Stomach smooth muscle (tissue), 2 donors: ENCODE data around the gene LRRC4C.

Source experiments
- H3K27ac ChIP-seq: one replicate; pipeline ENCODE4 v1.7.0; 2013; ENCODE audit warnings: mild to moderate bottlenecking, low read length, inconsistent platforms
- H3K27me3 ChIP-seq, 2 donors: one replicate each; pipeline ENCODE4 v1.7.0; 2013; ENCODE audit warnings: low read length in 2 of 2; ENCODE audit not compliant: insufficient read depth in 2 of 2, control insufficient read depth in 1 of 2
- H3K36me3 ChIP-seq, 2 donors: one replicate each; pipeline ENCODE4 v1.7.0; 2013; ENCODE audit warnings: low read length in 2 of 2; ENCODE audit not compliant: control insufficient read depth in 2 of 2, insufficient read depth in 2 of 2
- H3K4me1 ChIP-seq: one replicate; pipeline ENCODE4 v1.7.0; 2013; ENCODE audit warnings: low read length; ENCODE audit not compliant: control insufficient read depth, insufficient read depth
- H3K4me3 ChIP-seq, 2 donors: one replicate each; pipeline ENCODE4 v1.7.0; 2013; ENCODE audit warnings: low read length in 2 of 2
- H3K9ac ChIP-seq, 2 donors: one replicate each; pipeline ENCODE4 v1.7.0; 2013; ENCODE audit warnings: low read length in 2 of 2, mild to moderate bottlenecking in 1 of 2
- H3K9me3 ChIP-seq, 2 donors: one replicate each; pipeline ENCODE4 v1.7.0; 2013; ENCODE audit warnings: low read length in 2 of 2; ENCODE audit not compliant: control insufficient read depth in 2 of 2
- donor health status: healthy.
- donor health status: Pancreatic carcinoma.

LRRC4C gene

DNA sequence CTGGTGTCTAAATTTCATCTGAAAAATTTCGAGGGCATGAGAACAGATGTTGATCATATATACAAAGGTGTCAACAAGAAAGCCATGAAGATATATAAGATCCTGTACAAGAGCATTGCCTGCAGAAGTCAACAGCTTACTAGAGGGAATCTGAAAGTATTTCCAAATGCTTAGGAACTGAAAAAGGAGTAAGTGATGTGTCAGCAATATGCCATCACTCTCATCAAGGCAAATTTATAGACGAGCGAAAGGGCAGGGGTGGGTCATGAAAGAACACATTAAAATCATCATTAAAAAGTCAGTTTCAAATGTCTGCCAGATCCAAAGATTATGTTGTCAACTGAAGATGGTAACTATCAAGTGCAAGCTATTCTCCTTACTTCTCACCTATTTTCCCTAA, 1299.0 kb downstream of the LRRC4C start:
- H3K9ac ChIP-seq = no peak overlapping the region
- no peaks in the 10 kb centered on the region for H3K27me3 ChIP-seq
- H3K4me1 ChIP-seq = no peaks in the 10 kb centered on the region
- H3K36me3 ChIP-seq = no peaks in the 10 kb centered on the region
- no peak overlapping the region for H3K4me3 ChIP-seq
- no peaks in the 10 kb centered on the region for H3K9me3 ChIP-seq
- H3K27ac ChIP-seq = no peak overlapping the region

DNA sequence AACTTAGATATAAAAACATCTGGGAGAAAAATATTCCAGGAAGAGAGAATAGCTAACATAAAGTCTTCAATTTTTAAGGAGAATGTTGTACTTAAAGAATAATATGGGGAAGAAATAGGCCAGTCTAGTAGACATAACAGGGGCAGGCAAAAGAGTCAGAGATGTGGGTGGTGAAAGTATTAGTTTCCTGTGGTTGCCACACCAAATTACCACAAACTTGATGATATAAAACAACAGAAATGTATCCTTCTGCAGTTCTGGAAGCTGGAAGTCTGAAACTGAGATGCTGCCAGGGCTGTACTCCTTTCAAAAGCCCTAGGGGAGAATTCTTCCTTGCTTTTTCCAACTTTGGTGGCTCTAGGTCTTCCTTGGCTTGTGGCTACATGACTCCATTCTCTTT, 1309.7 kb downstream of the LRRC4C start:
- no peaks in the 10 kb centered on the region for H3K36me3 ChIP-seq
- no peaks in the 10 kb centered on the region for H3K9me3 ChIP-seq
- no peaks in the 10 kb centered on the region for H3K27me3 ChIP-seq
- no peaks in the 10 kb centered on the region for H3K4me1 ChIP-seq
- H3K4me3 ChIP-seq = no peak overlapping the region
- no peak overlapping the region for H3K27ac ChIP-seq
- no peak overlapping the region for H3K9ac ChIP-seq

DNA sequence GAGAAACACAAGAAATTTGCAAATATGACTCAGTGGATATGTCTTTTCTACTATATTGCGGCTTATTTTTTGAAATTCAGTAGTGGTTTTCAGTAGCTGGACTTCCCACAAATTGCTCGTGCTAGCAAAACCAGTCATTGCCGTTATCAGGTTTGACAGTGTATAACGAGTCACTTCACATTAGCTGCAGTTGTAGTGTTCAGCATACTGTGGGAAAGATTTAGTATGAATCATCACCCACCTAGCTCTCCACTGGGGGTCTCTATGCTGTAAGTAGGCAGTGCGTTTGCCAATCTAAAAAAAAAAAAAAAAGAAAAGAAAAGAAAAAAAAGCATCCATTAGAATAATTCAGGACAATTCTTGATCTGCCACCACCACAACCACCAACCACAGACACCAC, 1318.9 kb downstream of the LRRC4C start:
- no peaks in the 10 kb centered on the region for H3K4me1 ChIP-seq
- H3K27me3 ChIP-seq = no peaks in the 10 kb centered on the region
- no peak overlapping the region for H3K9ac ChIP-seq
- no peaks in the 10 kb centered on the region for H3K9me3 ChIP-seq
- no peak overlapping the region for H3K27ac ChIP-seq
- no peak overlapping the region for H3K4me3 ChIP-seq
- no peaks in the 10 kb centered on the region for H3K36me3 ChIP-seq

- Histone ChIP-seq H3K36me3 (no peaks in the 10 kb centered on the region), H3K4me3 (no peak overlapping the region), H3K4me1 (no peaks in the 10 kb centered on the region), H3K27me3 (no peaks in the 10 kb centered on the region), H3K9me3 (no peaks in the 10 kb centered on the region), H3K27ac (no peak overlapping the region), H3K9ac (no peak overlapping the region)
Observed at GRCh38 chr11:40139536-40139935, 1319.9 kb downstream of the LRRC4C start.

DNA sequence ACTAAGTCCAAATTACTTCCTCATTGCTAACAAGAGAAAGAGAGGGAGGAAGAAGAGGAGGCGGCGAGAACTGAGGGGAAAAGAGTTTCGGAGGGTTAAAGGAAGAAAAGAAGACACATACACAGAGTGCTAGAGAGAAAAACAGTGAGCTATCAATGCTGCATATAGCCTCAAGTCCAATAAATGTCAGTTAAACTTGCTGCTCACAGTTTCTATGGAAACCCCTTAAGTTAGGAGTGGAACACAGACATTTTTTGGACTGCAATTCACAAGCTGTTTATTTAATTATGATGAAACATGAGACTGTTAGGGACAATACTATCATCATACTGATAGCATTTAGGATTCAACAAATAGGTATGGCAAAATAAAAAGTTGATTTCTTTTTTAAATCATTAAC, 1320.4 kb downstream of the LRRC4C start:
- Histone ChIP-seq H3K9me3 (no peaks in the 10 kb centered on the region), H3K4me1 (no peaks in the 10 kb centered on the region), H3K4me3 (no peak overlapping the region), H3K36me3 (no peaks in the 10 kb centered on the region), H3K27me3 (no peaks in the 10 kb centered on the region), H3K27ac (no peak overlapping the region), H3K9ac (no peak overlapping the region)

DNA sequence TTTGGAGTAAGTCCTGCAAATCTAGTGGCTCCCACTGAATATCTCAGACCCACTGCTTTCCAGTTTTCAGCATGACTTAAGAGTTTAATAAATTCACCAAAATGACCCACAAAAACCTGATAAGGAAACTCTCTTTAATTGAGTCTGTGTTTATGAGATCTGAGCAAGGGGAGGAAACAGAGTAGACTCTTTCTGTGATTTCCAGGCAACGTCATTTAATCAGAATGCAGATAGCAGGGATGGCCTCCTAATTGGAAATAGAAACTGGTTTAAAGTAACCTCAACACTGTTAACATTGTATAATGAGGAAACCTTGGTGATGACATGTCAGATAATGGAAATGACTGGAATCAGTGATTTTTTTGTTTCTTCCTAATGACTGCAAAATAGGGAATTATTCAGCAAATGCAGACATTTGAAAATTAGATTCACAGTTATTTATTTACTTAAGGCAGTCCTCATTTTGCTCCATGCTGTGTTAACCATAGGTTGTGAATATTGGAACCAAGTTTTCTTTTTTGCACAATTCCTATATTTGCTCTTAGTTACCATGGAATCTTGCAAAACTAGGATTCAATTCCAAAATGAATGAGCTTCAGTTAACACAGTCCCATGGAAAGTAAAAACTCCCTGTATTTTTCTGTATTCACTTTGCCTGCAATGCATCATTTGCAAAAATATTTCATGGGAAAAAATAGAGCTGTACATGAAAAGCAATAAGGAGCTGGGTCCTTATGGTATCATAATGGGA, 1324.5 kb downstream of the LRRC4C start:
- no peaks in the 10 kb centered on the region for H3K27me3 ChIP-seq
- H3K4me1 ChIP-seq = no peaks in the 10 kb centered on the region
- H3K4me3 ChIP-seq = no peak overlapping the region
- H3K27ac ChIP-seq = no peak overlapping the region
- no peaks in the 10 kb centered on the region for H3K9me3 ChIP-seq
- no peak overlapping the region for H3K9ac ChIP-seq
- H3K36me3 ChIP-seq = no peaks in the 10 kb centered on the region

DNA sequence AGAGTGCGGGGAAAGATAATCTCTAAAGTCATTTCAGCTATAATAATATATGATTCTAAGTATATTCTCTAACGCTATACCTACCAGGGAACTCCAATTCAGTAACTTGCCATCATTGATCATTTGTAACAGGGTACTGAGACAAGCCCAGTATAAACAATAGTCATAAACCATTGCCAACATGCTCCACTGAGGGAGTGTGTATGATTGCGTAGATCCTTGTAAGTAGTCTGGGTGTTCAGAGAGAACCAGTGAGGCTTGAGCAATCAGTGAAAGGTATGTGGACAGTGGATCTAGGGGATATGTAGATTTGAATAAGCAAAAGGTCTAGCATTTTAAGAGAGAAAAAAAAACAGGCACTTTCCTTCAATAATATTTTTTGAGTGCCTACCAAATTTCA, 1326.0 kb downstream of the LRRC4C start:
- Histone ChIP-seq H3K4me1 (no peaks in the 10 kb centered on the region), H3K27ac (no peak overlapping the region), H3K9ac (no peak overlapping the region), H3K36me3 (no peaks in the 10 kb centered on the region), H3K4me3 (no peak overlapping the region), H3K27me3 (no peaks in the 10 kb centered on the region), H3K9me3 (no peaks in the 10 kb centered on the region)

GRCh38 chr11:40132912-40133311, 1326.5 kb downstream of the LRRC4C start:
- H3K27me3 ChIP-seq = no peaks in the 10 kb centered on the region
- no peak overlapping the region for H3K27ac ChIP-seq
- H3K9me3 ChIP-seq = no peaks in the 10 kb centered on the region
- no peak overlapping the region for H3K9ac ChIP-seq
- no peaks in the 10 kb centered on the region for H3K4me1 ChIP-seq
- H3K4me3 ChIP-seq = no peak overlapping the region
- H3K36me3 ChIP-seq = no peaks in the 10 kb centered on the region

DNA sequence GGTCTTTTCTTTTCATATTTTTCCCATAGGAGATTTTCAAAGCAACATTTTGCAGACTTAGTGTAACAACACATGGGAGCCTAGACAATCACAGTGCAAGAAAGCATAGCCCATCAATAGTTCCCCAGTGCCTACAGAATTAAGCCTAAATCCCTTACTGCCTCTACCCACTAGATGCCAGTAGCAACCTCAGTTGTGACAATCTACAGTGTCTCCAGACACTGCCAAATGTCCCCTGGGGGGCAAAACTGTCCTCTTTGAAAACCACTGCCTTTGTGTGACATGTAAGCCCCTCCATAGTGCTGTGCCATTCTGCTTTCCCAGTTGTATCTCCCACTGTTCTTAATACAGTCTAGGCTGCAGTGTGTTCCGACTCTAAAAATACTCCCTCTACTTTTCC, 1329.0 kb downstream of the LRRC4C start:
- Histone ChIP-seq H3K27me3 (no peaks in the 10 kb centered on the region), H3K9ac (no peak overlapping the region), H3K36me3 (no peaks in the 10 kb centered on the region), H3K4me3 (no peak overlapping the region), H3K9me3 (no peaks in the 10 kb centered on the region), H3K27ac (no peak overlapping the region), H3K4me1 (no peaks in the 10 kb centered on the region)

- Histone ChIP-seq H3K36me3 (no peaks in the 10 kb centered on the region), H3K4me3 (no peak overlapping the region), H3K27ac (no peak overlapping the region), H3K9me3 (no peaks in the 10 kb centered on the region), H3K9ac (no peak overlapping the region), H3K27me3 (no peaks in the 10 kb centered on the region), H3K4me1 (no peaks in the 10 kb centered on the region)
Observed at GRCh38 chr11:40129266-40129665, 1330.2 kb downstream of the LRRC4C start.

GRCh38 chr11:40125054-40125453, 1334.4 kb downstream of the LRRC4C start:
- H3K9me3 ChIP-seq = no peaks in the 10 kb centered on the region
- H3K4me1 ChIP-seq = no peaks in the 10 kb centered on the region
- H3K36me3 ChIP-seq = no peaks in the 10 kb centered on the region
- no peak overlapping the region for H3K4me3 ChIP-seq
- H3K27ac ChIP-seq = no peak overlapping the region
- H3K9ac ChIP-seq = no peak overlapping the region
- no peaks in the 10 kb centered on the region for H3K27me3 ChIP-seq
